RWPE2 (cell line): ENCODE measurements around the gene ZBTB7C.

Experiments used
- ATAC-seq: fragments of 200-7000 bp; cut with Tn5 transposase; 3 replicates; pipeline ENCODE4 v1.9.1; 2021; ENCODE audit warnings: low read depth
- DNase-seq: peaks from one replicate; pipeline ENCODE4 v3.0.0-alpha.2; 2020; ENCODE audit warnings: low spot score
- H3K27ac ChIP-seq: fragments of 450-650 bp; 2 replicates; pipeline ENCODE4 v1.5.1; 2017; ENCODE audit warnings: mild to moderate bottlenecking; ENCODE audit not compliant: poor library complexity, severe bottlenecking
- H3K27me3 ChIP-seq: fragments of 250-450 bp; sonication (Bioruptor Pico); 2 replicates; pipeline ENCODE4 v1.5.1; 2021; ENCODE audit warnings: mild to moderate bottlenecking, moderate library complexity; ENCODE audit not compliant: insufficient read depth, poor library complexity, severe bottlenecking
- H3K36me3 ChIP-seq: fragments of 250-450 bp; sonication (Bioruptor Pico); 2 replicates; pipeline ENCODE4 v1.5.1; 2020; ENCODE audit warnings: low read depth, mild to moderate bottlenecking, moderate library complexity
- H3K4me1 ChIP-seq: fragments of 250-450 bp; sonication (Bioruptor Pico); 2 replicates; pipeline ENCODE4 v1.5.1; 2021; ENCODE audit warnings: mild to moderate bottlenecking, moderate library complexity; ENCODE audit not compliant: insufficient read depth, poor library complexity, severe bottlenecking
- H3K4me3 ChIP-seq: fragments of 250-450 bp; sonication (Bioruptor Pico); 2 replicates; pipeline ENCODE4 v1.5.1; 2021; ENCODE audit warnings: mild to moderate bottlenecking, moderate library complexity; ENCODE audit not compliant: severe bottlenecking
- H3K9me3 ChIP-seq: fragments of 250-450 bp; sonication (Bioruptor Pico); 2 replicates; pipeline ENCODE4 v1.5.1; 2021; ENCODE audit warnings: mild to moderate bottlenecking, moderate library complexity; ENCODE audit not compliant: severe bottlenecking
- CTCF ChIP-seq: fragments of 450-650 bp; IDR thresholded peaks from one replicate; pipeline ENCODE4 v1.5.1; 2017; ENCODE audit warnings: mild to moderate bottlenecking, moderate library complexity; ENCODE audit not compliant: poor library complexity, severe bottlenecking

The ZBTB7C gene

GRCh38 chr18:48043166-48043565 lies 366.0 kb downstream of the ZBTB7C start:
- H3K4me3 ChIP-seq = no peak overlapping the region
- no peak overlapping the region for H3K27ac ChIP-seq
- no peak for TF ChIP-seq CTCF
- H3K4me1 ChIP-seq = no peaks in the 10 kb centered on the region
- ATAC-seq = no peak
- no peaks in the 10 kb centered on the region for H3K9me3 ChIP-seq
- DNase-seq = no peak
- no peaks in the 10 kb centered on the region for H3K27me3 ChIP-seq
- no peaks in the 10 kb centered on the region for H3K36me3 ChIP-seq

DNA sequence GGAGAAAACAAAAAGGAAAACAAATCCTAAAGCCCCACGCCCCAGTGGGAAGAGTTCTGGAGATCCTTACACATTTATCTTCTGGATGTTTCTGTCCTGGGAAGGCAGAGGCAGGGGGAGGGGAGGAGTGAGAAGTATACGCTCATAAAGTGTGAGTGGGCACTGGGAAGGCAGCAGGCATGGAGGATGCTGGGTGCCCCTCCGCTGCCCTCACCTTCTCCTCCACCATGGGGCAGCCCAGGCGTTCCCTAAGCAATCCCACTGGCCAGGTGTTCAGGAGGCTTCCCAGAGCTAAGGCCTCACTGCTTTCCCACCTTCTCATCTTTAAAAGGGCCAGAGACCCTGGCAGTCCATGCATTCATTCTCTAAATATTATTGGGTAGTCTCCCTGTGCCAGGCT lies 366.8 kb downstream of the ZBTB7C start:
- TF ChIP-seq CTCF = no peak
- no peak overlapping the region for H3K27ac ChIP-seq
- no peak for ATAC-seq
- no peaks in the 10 kb centered on the region for H3K27me3 ChIP-seq
- no peak for DNase-seq
- H3K36me3 ChIP-seq = no peaks in the 10 kb centered on the region
- H3K9me3 ChIP-seq = no peaks in the 10 kb centered on the region
- H3K4me3 ChIP-seq = no peak overlapping the region
- no peaks in the 10 kb centered on the region for H3K4me1 ChIP-seq

DNA sequence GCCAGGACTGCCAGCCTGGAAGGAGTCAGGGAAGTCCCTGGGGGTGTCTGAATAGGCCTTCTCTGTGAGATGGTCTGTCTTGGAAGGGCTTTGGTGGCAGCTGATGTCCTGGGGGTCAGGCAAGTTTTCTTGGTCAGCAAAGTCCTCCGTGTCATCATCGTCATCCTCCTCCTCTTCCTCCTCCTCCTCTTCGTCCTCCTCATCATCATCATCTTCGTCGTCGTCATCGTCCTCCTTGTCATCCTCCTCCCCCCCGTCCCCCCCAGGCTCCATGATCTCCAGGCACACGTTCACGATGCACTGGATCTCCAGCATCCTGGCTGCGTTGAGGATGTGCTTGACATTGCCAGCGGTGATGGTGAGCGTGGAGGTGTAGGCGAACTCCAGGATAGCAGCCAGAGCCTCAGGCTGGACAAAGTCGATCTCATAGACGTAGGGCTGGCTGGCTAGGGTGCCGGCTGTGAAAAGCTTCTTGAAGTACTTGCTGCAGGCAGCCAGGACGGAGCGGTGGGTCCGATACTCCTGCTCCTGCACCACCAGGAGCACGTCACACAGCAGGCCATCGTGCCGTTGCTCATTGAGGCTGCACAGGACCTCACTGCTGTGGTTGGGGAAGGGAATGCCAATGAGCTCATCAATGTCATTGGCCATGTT lies 368.6 kb downstream of the ZBTB7C start:
- Histone ChIP-seq H3K27ac (no peak overlapping the region), H3K4me3 (no peak overlapping the region), H3K4me1 (no peaks in the 10 kb centered on the region), H3K27me3 (no peaks in the 10 kb centered on the region), H3K36me3 (no peaks in the 10 kb centered on the region), H3K9me3 (no peaks in the 10 kb centered on the region)
- no peak for TF ChIP-seq CTCF
- ATAC-seq (no peak), DNase-seq (no peak)

DNA sequence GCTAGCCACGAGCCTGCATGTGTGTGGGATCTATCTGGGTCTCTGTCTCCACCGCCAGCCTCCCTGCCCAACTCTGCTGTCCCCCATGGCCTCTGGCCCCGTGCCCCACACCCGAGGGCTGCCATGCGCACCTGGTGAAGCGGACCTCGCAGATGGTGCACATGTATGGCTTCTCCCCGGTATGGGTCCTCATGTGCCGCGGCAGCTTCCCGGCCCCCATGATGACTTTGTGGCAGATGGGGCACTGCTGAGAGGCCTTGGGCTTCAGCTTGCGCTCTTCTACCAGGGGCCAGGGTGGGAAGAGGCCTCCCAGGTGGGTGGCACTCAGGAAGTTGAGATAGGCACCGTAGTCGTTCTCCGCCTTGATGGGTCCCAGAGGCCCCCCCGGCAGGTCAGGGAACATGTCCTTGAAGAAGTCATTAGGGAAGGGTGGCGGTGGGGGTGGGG lies 369.4 kb downstream of the ZBTB7C start:
- no peak for TF ChIP-seq CTCF
- Histone ChIP-seq H3K4me3 (no peak overlapping the region), H3K36me3 (no peaks in the 10 kb centered on the region), H3K4me1 (no peaks in the 10 kb centered on the region), H3K27ac (no peak overlapping the region), H3K9me3 (no peaks in the 10 kb centered on the region), H3K27me3 (no peaks in the 10 kb centered on the region)
- ATAC-seq (no peak), DNase-seq (no peak)

DNA sequence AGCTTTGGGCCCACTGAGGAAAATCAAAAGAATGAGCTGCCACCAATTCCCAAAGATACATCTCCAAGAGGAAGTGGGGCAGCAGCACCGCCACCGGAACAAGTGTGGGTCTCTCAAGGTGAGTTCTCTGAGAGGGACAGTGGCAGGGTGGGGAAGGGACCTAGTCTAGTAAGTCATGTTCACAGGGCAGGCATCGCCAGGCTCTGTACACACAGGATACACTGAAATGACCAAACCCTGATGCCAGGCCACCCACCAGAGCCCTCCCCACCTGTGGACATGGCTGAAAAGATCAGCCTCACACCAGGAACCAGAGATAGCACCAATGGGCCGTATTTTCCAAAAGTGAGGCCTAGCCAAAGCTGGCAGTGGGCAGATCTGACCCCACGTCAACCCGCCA lies 370.5 kb downstream of the ZBTB7C start:
- H3K27me3 ChIP-seq = no peaks in the 10 kb centered on the region
- H3K4me1 ChIP-seq = no peaks in the 10 kb centered on the region
- H3K9me3 ChIP-seq = no peaks in the 10 kb centered on the region
- H3K4me3 ChIP-seq = no peak overlapping the region
- DNase-seq = peak; percentile 38
- H3K27ac ChIP-seq = no peak overlapping the region
- no peak for ATAC-seq
- no peaks in the 10 kb centered on the region for H3K36me3 ChIP-seq
- no peak for TF ChIP-seq CTCF
